BE2C (cell line): ENCODE results near the gene SLC7A5.

ENCODE experiments used
- DNase-seq: peaks from one replicate; pipeline ENCODE4 v3.0.0-alpha.2; 2020
- H3K27me3 ChIP-seq: fragments of 250-450 bp; sonication (Bioruptor Pico); 2 replicates; pipeline ENCODE4 v1.5.1; 2020; ENCODE audit warnings: mild to moderate bottlenecking
- H3K36me3 ChIP-seq: fragments of 250-450 bp; sonication (Bioruptor Pico); 2 replicates; pipeline ENCODE4 v1.5.1; 2020; ENCODE audit warnings: mild to moderate bottlenecking
- H3K4me1 ChIP-seq: fragments of 250-450 bp; sonication (Bioruptor Pico); 2 replicates; pipeline ENCODE4 v1.5.1; 2020
- H3K4me3 ChIP-seq: 2 replicates; pipeline ENCODE4 v1.5.1; 2011; ENCODE audit warnings: low read depth, low read length
- H3K9me3 ChIP-seq: fragments of 250-450 bp; sonication (Bioruptor Pico); 2 replicates; pipeline ENCODE4 v1.5.1; 2020
- TF ChIP-seq, protein P1 (sequence below): IDR thresholded peaks from 2 replicates; pipeline ENCODE4 v1.5.1; 2012; ENCODE audit warnings: mild to moderate bottlenecking, low read depth, low read length

Gene SLC7A5

DNA sequence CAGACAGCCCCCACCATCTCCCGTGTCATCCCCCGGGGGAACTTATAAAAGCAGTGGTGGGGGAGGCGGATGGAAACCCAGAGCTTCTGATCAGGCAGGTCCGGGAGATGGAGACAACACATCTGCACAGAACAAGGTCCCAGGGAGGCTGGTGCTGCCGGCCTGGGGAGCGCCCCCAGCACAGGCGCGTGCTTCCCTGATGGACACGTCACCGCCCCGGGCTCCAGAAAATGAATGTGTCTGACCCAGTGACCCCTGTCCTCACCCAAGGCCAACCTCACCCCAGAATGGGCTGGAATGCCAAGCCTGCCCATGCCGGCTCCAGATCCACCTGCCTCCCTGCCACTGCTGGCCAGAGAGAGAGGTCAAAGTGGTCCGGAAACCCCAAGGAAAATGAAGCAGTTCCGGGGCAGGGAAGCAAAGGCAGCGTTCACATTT lies 12.5 kb downstream of the SLC7A5 start:
- Histone ChIP-seq H3K36me3 (peaks cover 56% of the 10 kb centered on the region), H3K4me1 (peaks cover 57% of the 10 kb centered on the region), H3K9me3 (no peaks in the 10 kb centered on the region), H3K27me3 (no peaks in the 10 kb centered on the region), H3K4me3 (no peak overlapping the region)
- TF ChIP-seq, protein P1, sequence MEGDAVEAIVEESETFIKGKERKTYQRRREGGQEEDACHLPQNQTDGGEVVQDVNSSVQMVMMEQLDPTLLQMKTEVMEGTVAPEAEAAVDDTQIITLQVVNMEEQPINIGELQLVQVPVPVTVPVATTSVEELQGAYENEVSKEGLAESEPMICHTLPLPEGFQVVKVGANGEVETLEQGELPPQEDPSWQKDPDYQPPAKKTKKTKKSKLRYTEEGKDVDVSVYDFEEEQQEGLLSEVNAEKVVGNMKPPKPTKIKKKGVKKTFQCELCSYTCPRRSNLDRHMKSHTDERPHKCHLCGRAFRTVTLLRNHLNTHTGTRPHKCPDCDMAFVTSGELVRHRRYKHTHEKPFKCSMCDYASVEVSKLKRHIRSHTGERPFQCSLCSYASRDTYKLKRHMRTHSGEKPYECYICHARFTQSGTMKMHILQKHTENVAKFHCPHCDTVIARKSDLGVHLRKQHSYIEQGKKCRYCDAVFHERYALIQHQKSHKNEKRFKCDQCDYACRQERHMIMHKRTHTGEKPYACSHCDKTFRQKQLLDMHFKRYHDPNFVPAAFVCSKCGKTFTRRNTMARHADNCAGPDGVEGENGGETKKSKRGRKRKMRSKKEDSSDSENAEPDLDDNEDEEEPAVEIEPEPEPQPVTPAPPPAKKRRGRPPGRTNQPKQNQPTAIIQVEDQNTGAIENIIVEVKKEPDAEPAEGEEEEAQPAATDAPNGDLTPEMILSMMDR: no peak
- no peak for DNase-seq

DNA sequence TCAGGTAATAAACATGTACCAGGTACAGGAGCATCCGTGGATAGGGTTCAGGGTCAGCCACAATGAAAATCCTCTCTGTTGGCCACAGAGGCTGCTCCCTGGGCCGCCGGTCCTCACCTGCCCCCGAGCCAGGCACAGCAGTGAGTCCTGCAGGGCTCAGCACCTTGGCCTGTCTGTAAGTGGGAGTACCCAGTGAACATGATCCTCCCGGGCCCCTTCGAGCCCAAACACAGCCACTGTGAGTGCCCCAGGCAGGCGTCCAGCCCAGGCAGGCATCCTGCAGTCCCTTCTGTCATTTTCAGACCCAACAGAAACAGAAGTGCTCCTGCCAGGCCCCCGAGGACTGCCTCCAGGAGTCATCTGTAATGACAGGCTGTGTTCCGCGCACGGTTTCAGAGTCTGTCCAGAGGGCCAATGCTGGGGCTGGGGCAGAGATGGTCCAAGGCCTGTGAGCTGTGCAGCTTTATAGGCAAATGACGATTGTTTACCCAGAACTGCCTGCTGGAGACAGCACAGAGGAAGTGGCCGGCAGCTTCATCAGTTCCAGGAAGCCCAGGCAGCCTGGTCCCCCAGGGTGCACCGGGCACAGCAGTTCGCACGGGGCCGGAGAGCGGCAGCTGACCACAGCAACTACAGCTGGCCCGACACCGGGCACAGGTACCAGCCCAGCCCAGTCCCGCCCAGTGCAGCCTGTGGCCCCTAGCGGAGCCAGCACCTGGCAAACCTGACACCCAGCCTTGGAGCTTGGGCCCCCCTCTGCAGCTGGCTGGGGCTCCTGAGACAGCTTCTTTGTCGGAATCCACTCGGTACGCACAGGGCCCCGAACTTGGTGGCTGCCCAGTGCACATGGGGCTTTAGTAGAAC lies 13.2 kb downstream of the SLC7A5 start:
- DNase-seq: peak; percentile 83
- Histone ChIP-seq H3K9me3 (no peaks in the 10 kb centered on the region), H3K4me3 (no peak overlapping the region), H3K36me3 (peaks cover 56% of the 10 kb centered on the region), H3K27me3 (no peaks in the 10 kb centered on the region), H3K4me1 (peaks cover 57% of the 10 kb centered on the region)
- TF ChIP-seq, protein P1: no peak

DNA sequence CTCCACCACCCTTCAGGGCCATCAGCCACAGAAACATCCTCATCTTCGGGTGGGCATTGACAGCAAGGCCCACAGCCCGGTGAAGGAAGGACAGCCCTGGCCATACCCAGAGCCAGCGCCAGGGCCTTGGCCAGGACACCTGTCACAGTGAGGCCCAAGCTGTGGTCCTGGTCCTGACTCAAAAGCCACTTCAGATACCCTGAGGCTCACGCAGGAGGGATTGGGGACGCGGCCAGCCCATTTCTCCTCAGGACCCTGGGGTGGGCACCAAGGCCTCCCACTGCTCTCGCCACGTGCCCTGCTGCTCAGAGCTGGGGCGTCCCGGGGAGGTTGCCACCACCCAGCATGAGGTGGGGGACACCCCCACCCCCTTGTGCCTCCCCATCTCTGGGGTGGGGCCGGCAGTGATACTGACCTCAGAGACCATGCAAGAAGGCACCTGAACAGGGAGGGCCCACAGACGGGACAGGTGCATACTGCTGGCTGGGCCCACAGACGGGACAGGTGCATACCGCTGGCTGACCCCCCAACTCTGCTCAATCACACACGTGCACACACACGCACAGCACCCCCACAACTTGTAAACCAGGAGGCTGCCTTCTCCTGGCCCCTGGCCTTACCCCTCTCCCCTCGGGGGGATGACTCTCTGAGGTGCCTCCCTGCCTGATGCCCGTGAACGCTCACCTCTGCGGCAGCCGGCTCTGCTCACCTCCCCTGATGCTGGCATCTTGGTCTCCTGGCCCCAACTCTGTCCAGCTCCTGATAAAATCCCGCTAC lies 14.2 kb downstream of the SLC7A5 start:
- peaks cover 60% of the 10 kb centered on the region for H3K4me1 ChIP-seq
- no peak for DNase-seq
- H3K4me3 ChIP-seq: no peak overlapping the region
- TF ChIP-seq, protein P1: no peak
- H3K36me3 ChIP-seq: peaks cover 63% of the 10 kb centered on the region
- no peaks in the 10 kb centered on the region for H3K9me3 ChIP-seq
- no peaks in the 10 kb centered on the region for H3K27me3 ChIP-seq

DNA sequence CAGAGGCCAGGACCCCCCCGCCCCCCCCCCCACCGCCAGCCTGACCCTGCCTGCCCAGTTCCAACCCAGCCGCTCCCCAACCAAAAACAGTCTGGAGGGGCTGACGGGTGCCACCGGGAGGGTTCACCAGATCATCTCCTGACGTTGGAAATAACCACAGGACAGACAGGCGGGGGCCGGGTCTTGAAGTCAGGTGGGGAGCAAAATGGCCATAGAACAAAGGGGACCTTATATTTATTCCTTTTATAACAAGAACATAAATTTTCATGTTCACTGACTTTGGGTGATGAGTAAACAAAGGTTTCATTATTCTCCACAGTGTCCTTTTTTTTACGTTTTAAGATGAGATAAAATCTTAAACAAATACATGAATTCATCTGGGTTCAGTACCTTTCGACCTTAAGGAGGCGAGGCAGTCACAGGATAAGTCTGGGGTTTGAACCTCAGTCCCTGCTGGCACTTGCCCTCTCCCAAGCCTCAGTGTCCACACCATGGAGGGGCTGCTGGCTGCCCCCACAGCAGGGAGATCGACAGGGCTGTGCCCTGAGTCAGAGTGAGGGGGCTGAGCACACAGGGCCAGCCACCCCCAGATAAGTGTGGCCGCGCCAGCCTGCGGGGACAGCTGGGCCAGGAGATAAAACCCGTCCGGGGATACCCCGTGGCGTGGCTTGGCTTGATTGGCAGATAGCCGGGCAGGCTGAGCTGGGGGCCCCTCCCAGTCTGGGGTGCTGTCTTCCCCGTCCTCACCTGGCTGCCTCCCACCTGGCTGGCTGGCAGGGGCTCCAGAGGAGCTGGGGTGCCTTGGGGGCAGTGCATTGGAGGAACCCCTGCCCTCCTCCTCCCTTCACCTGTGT lies 15.0 kb downstream of the SLC7A5 start:
- DNase-seq: peak; percentile 55
- peak overlapping the region; percentile 4; the same call in 1 of the 2 replicates for H3K4me3 ChIP-seq
- TF ChIP-seq, protein P1: no peak
- no peaks in the 10 kb centered on the region for H3K9me3 ChIP-seq
- peaks cover 64% of the 10 kb centered on the region for H3K36me3 ChIP-seq
- H3K27me3 ChIP-seq: no peaks in the 10 kb centered on the region
- peaks cover 60% of the 10 kb centered on the region for H3K4me1 ChIP-seq

DNA sequence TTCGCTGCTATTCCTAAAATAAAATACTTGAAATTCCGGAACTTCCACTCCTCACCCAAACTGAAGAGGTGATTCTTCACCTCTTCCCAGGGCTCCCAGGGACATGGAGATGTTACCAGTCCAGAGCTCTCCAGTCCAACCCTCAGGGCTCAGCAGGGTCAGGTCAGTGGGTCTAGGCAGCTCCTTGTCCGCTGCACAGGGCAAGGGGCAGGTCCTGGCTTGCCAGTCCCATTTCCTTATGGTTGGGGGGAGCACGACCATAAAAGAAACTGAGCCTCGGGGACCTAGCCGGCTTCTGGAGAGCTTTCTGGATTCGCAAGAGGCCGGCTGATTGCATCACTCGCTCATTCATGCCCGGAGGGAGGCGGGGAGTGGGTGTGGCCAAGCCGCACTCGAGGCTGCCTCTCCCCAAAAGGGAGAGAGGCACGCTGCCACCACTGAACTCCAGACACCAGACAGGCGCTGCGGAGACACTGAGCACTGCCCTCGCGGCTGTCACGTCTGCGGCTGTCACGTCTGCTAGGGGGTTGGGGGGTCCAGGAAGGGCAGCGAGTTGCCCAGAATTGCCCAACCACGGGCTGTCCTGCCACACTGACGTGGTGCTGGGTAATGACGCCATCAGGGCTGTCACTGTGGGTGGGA lies 15.8 kb downstream of the SLC7A5 start:
- DNase-seq: peak; percentile 95
- no peaks in the 10 kb centered on the region for H3K27me3 ChIP-seq
- peaks cover 60% of the 10 kb centered on the region for H3K4me1 ChIP-seq
- H3K9me3 ChIP-seq: no peaks in the 10 kb centered on the region
- TF ChIP-seq, protein P1: no peak
- peak overlapping the region; percentile 33 for H3K4me3 ChIP-seq
- peaks cover 68% of the 10 kb centered on the region for H3K36me3 ChIP-seq
